ENCODE data around the gene SEMA7A.
"Not testable (repeated sequence)": the region's sequence is repeated elsewhere in the genome, so short reads cannot be mapped to it uniquely, and the experiment has no call there.

SEMA7A gene

GRCh38 chr15:74433592-74434262, at the start of gene SEMA7A:
Gene SEMA7A, minus strand, starts transcription at chr15:74433958. Its CDS starts 40 bp downstream, at chr15:74433918.
- peak; percentile 20 for DNase-seq (ENCODE audit: low read depth)
- in situ Hi-C loops (cut with HindIII; ENCODE audit: low sequenced_read_pairs) = loop anchor here (10.0 kb wide), 1 partner anchor 59 kb away; no protein-coding TSS in a partner anchor
- TF ChIP-seq CTCF (IDR thresholded peaks at IDR 0.05; ENCODE audit: low read depth, low read length, missing control alignments) = no peak
- peak within 1 kb of the TSS; percentile 76 for H3K4me3 ChIP-seq (ENCODE audit: low read depth, low read length)

- no peak overlapping the region for H3K4me3 ChIP-seq (ENCODE audit: low read depth, low read length)
- DNase-seq (ENCODE audit: low read depth) = no peak
- in situ Hi-C loops (cut with HindIII; ENCODE audit: low sequenced_read_pairs) = no loop called here
- peak; percentile 31 for TF ChIP-seq CTCF (IDR thresholded peaks at IDR 0.05; ENCODE audit: low read depth, low read length, missing control alignments)
Measured at GRCh38 chr15:74482661-74483060, 48.9 kb upstream of the SEMA7A start.

- H3K4me3 ChIP-seq (ENCODE audit: low read depth, low read length); DNase-seq (ENCODE audit: low read depth); in situ Hi-C loops (cut with HindIII; ENCODE audit: low sequenced_read_pairs): not testable (repeated sequence)
Measured at GRCh38 chr15:74480364-74480763, 46.6 kb upstream of the SEMA7A start.

- in situ Hi-C loops (cut with HindIII; ENCODE audit: low sequenced_read_pairs); DNase-seq (ENCODE audit: low read depth); H3K4me3 ChIP-seq (ENCODE audit: low read depth, low read length): not testable (repeated sequence)
Measured at GRCh38 chr15:74471621-74472020, 37.9 kb upstream of the SEMA7A start.

GRCh38 chr15:74470631-74471395, 37.1 kb upstream of the SEMA7A start:
- H3K4me3 ChIP-seq (ENCODE audit: low read depth, low read length) = no peak overlapping the region
- in situ Hi-C loops (cut with HindIII; ENCODE audit: low sequenced_read_pairs) = no loop called here
- no peak for DNase-seq (ENCODE audit: low read depth)
- no peak for TF ChIP-seq CTCF (IDR thresholded peaks at IDR 0.05; ENCODE audit: low read depth, low read length, missing control alignments)

- in situ Hi-C loops (cut with HindIII; ENCODE audit: low sequenced_read_pairs) = no loop called here
- H3K4me3 ChIP-seq (ENCODE audit: low read depth, low read length) = no peak overlapping the region
- DNase-seq (ENCODE audit: low read depth) = no peak
- no peak for TF ChIP-seq CTCF (IDR thresholded peaks at IDR 0.05; ENCODE audit: low read depth, low read length, missing control alignments)
Measured at GRCh38 chr15:74468341-74469032, 34.7 kb upstream of the SEMA7A start.

GRCh38 chr15:74466570-74466969, 32.8 kb upstream of the SEMA7A start:
- TF ChIP-seq CTCF (IDR thresholded peaks at IDR 0.05; ENCODE audit: low read depth, low read length, missing control alignments) = no peak

More at GRCh38 chr15:74466570-74466969, 32.8 kb upstream of the SEMA7A start:
- H3K4me3 ChIP-seq (ENCODE audit: low read depth, low read length) = no peak overlapping the region
- no peak for DNase-seq (ENCODE audit: low read depth)
- in situ Hi-C loops (cut with HindIII; ENCODE audit: low sequenced_read_pairs) = no loop called here
